GM20431 (cell line): Measurements from ENCODE around the gene TSPY1.
"Not testable (repeated sequence)": the region's sequence is repeated elsewhere in the genome, so short reads cannot be mapped to it uniquely, and the experiment has no call there.

Source experiments
- in situ Hi-C: fragments of 300-500 bp; cut with MseI, MboI; formaldehyde crosslinking; loops from one replicate; pipeline ENCODE4 v1.15.0; 2020; ENCODE audit warnings: low sequenced_read_pairs; ENCODE audit not compliant: unreplicated experiment

The TSPY1 gene, protein sequence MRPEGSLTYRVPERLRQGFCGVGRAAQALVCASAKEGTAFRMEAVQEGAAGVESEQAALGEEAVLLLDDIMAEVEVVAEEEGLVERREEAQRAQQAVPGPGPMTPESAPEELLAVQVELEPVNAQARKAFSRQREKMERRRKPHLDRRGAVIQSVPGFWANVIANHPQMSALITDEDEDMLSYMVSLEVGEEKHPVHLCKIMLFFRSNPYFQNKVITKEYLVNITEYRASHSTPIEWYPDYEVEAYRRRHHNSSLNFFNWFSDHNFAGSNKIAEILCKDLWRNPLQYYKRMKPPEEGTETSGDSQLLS

DNA sequence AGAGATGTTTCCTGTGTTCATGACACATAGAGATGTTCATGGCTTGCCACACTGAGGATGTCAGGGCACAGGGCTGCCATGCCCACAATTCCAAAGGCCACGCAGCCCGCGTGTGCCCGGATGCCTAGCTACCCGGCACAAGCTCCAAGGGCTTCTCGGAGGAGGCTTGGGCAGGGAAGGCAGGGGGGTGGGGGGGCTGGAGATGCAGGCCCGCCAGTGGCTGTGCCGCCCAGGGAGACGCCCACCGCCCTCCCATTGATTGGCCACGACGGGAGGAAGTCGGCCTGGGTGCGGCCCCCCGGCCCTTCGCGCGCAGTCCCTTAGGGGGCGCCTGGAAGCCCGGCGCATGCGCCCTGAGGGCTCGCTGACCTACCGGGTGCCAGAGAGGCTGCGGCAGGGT lies at the start of gene TSPY1:
TSPY1 (plus strand) TSS at position 301 of the 400 bp plus-strand sequence; CDS start at position 347, 46 bp downstream.
- in situ Hi-C loops = not testable (repeated sequence)

DNA sequence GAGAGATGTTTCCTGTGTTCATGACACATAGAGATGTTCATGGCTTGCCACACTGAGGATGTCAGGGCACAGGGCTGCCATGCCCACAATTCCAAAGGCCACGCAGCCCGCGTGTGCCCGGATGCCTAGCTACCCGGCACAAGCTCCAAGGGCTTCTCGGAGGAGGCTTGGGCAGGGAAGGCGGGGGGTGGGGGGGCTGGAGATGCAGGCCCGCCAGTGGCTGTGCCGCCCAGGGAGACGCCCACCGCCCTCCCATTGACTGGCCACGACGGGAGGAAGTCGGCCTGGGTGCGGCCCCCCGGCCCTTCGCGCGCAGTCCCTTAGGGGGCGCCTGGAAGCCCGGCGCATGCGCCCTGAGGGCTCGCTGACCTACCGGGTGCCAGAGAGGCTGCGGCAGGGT lies 20.2 kb downstream of the TSPY1 start, which contains the start of gene TSPY9:
TSPY9 (plus strand) TSS at position 301 of the 400 bp plus-strand sequence; CDS start at position 347, 46 bp downstream.
- in situ Hi-C loops = not testable (repeated sequence)

DNA sequence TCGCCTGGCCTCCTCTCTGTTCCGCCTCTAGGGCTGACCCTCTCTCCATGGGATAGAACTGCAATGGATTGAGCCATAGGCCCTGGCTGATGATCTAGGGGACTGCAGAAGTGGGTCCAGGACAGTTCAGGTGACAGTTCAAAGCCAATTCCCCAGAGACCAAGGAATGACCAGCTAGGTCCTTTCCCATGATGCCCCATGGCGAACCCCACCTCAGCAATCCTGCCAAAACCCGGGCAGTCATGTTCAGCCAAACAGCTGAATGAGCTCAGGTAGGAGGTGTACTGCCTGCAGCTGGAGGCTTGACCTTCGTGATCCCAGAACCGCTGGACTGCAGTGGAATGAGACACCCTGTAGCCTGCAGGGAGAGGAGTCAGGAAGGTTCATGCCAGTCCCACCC lies 37.6 kb downstream of the TSPY1 start:
- in situ Hi-C loops = not testable (repeated sequence)

DNA sequence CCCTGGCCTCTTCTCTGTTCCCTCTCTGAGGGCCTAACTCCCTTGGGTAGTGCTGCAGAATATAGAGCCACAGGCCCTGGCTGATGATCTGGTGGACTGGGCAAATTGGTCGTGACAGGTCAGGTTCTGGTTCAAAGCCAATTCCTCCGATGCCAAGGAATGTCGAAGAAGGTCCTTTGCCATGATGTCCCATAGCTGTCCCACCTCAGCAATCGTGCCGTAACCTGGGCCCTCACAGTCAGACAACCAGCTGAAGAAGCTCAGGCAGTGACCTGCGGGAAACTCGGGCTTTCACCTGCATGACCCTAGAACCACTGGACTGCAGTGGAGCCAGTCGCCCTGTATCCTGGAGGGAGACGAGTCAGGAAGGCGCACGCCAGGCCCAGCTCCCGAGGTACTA lies 49.5 kb downstream of the TSPY1 start:
- in situ Hi-C loops = not testable (repeated sequence)
